SK-N-MC (cell line): Measurements from ENCODE around the gene TMEM120B.

ENCODE experiments used
- EZH2 ChIP-seq: fragments of 200-600 bp; sonication (generic); IDR thresholded peaks from one replicate; pipeline ENCODE4 v1.6.1; 2017; ENCODE audit warnings: antibody characterized with exemption
- POLR2AphosphoS5 ChIP-seq: IDR thresholded peaks from 2 replicates; pipeline ENCODE4 v1.6.1; 2012; ENCODE audit warnings: mild to moderate bottlenecking, low read depth, low read length, borderline replicate concordance

GRCh38 chr12:121783766-121784165 lies 71.2 kb downstream of the TMEM120B start:
- TF ChIP-seq EZH2: no peak
- TF ChIP-seq POLR2AphosphoS5: no peak
